H1 (cell line): ENCODE measurements around the gene TLE4. TPM values are rescaled to one million over a fixed set of nuclear protein-coding genes. Genes with fewer than 3 reads are reported as not detected.

Source experiments
- CTCF ChIA-PET: fragments of 300-600 bp; sonication (Branson Sonifier 250); formaldehyde crosslinking; loops from one replicate; lab custom pipeline; 2021; ENCODE audit not compliant: partially characterized antibody; lab: Charles Lee
- POLR2A ChIA-PET: fragments of 300-600 bp; sonication (Branson Sonifier 250); formaldehyde crosslinking; loops from one replicate; lab custom pipeline; 2021; ENCODE audit warnings: inconsistent platforms; ENCODE audit not compliant: partially characterized antibody; lab: Charles Lee
- DNase-seq, 2 experiments: peaks; one replicate each; pipeline versions ENCODE4 v3.0.0 to v3.0.0-alpha.2; 2010 to 2022; ENCODE audit warnings: low spot score in 2 of 2, low read depth in 1 of 2, mixed read lengths in 1 of 2
- FAIRE-seq: peaks from 2 replicates; lab custom pipeline; 2011; peaks lifted over from hg19 to GRCh38; lab: Jason Lieb, UNC
- H2AFZ ChIP-seq: 2 replicates; pipeline ENCODE4 v1.8.1; 2012; ENCODE audit warnings: low read length, inconsistent platforms
- H2AK5ac ChIP-seq: 2 replicates; pipeline ENCODE4 v1.6.1; 2013; ENCODE audit warnings: low read depth, low read length
- H2BK120ac ChIP-seq: replicated peaks from 2 replicates; pipeline ENCODE3; 2013; ENCODE audit warnings: low read depth, low read length, inconsistent platforms
- H2BK12ac ChIP-seq: 2 replicates; pipeline ENCODE4 v1.6.1; 2013; ENCODE audit warnings: low read depth, low read length
- H2BK15ac ChIP-seq: 2 replicates; pipeline ENCODE4 v1.6.1; 2013; ENCODE audit warnings: low read length
- H2BK20ac ChIP-seq: 2 replicates; pipeline ENCODE4 v1.6.1; 2013; ENCODE audit warnings: low read length
- H2BK5ac ChIP-seq: 2 replicates; pipeline ENCODE4 v1.6.1; 2013; ENCODE audit warnings: low read depth, low read length
- H3K14ac ChIP-seq: 2 replicates; pipeline ENCODE4 v1.6.1; 2013; ENCODE audit warnings: inconsistent platforms; ENCODE audit not compliant: insufficient read length
- H3K18ac ChIP-seq: 2 replicates; pipeline ENCODE4 v1.6.1; 2013; ENCODE audit warnings: low read length; ENCODE audit errors: extremely low read depth
- H3K23ac ChIP-seq: 2 replicates; pipeline ENCODE4 v1.6.1; 2013; ENCODE audit warnings: inconsistent platforms; ENCODE audit not compliant: insufficient read length
- H3K23me2 ChIP-seq: 2 replicates; pipeline ENCODE4 v1.6.1; 2013; ENCODE audit warnings: low read depth, low read length
- H3K27ac ChIP-seq: 2 replicates; pipeline ENCODE4 v1.6.1; 2011; ENCODE audit warnings: low read depth, low read length, inconsistent platforms
- H3K27me3 ChIP-seq, 4 experiments: replicated peaks in 1 of 4; 1 replicate in 1 of 4; 2 replicates in 3 of 4; pipeline versions ENCODE4 v1.6.1 to v1.8.1; 2011 to 2013; ENCODE audit warnings: low read length in 3 of 4, mild to moderate bottlenecking in 3 of 4, inconsistent platforms in 2 of 4, mixed read lengths in 2 of 4, moderate library complexity in 1 of 4; ENCODE audit not compliant: control insufficient read depth in 3 of 4, insufficient read depth in 3 of 4; ENCODE audit errors: extremely low read depth in 1 of 4
- H3K36me3 ChIP-seq, 4 experiments: 2 replicates each; pipeline versions ENCODE4 v1.6.1 to v1.8.1; 2011 to 2013; ENCODE audit warnings: mild to moderate bottlenecking in 4 of 4, low read length in 3 of 4, moderate library complexity in 2 of 4, control low read depth in 1 of 4, inconsistent platforms in 1 of 4; ENCODE audit not compliant: insufficient read depth in 4 of 4, control insufficient read depth in 2 of 4
- H3K4ac ChIP-seq: replicated peaks from 2 replicates; pipeline ENCODE3; 2013; ENCODE audit warnings: low read length, low read depth, mixed read lengths, inconsistent platforms; ENCODE audit not compliant: insufficient read length
- H3K4me1 ChIP-seq, 4 experiments: replicated peaks in 1 of 4; 1 replicate in 1 of 4; 2 replicates in 3 of 4; pipeline versions ENCODE4 v1.6.1 to v1.8.1; 2011 to 2013; ENCODE audit warnings: low read length in 3 of 4, inconsistent platforms in 2 of 4, mixed read lengths in 1 of 4; ENCODE audit not compliant: insufficient read depth in 4 of 4, control insufficient read depth in 3 of 4
- H3K4me2 ChIP-seq, 2 experiments: 2 replicates each; pipeline versions ENCODE4 v1.6.1 to v1.8.1; 2011 to 2013; ENCODE audit warnings: low read depth in 2 of 2, low read length in 2 of 2, control low read depth in 1 of 2, inconsistent platforms in 1 of 2, mild to moderate bottlenecking in 1 of 2; ENCODE audit not compliant: insufficient read depth in 1 of 2
- H3K4me3 ChIP-seq, 4 experiments: fragments of 200-600, 300-600 bp in 1 of 4; sonication (generic), shearing (Covaris generic), sonication (Bioruptor Twin) in 1 of 4; 2 replicates each; pipeline versions ENCODE4 v1.5.1 to v1.8.1; 2011 to 2016; ENCODE audit warnings: low read length in 4 of 4, low read depth in 3 of 4, control low read depth in 2 of 4, inconsistent platforms in 2 of 4, mild to moderate bottlenecking in 2 of 4, mixed read lengths in 1 of 4, moderate library complexity in 1 of 4; ENCODE audit not compliant: insufficient read depth in 2 of 4; ENCODE audit errors: extremely low read depth in 1 of 4
- H3K56ac ChIP-seq: replicated peaks from 2 replicates; pipeline ENCODE3; 2013; ENCODE audit warnings: low read depth, mild to moderate bottlenecking, mixed read lengths, low read length, inconsistent platforms; ENCODE audit not compliant: insufficient read length
- H3K79me1 ChIP-seq: 2 replicates; pipeline ENCODE4 v1.6.1; 2013; ENCODE audit warnings: low read depth, low read length, control low read depth
- H3K79me2 ChIP-seq, 2 experiments: 2 replicates each; pipeline versions ENCODE4 v1.6.1 to v1.8.1; 2012 to 2013; ENCODE audit warnings: low read length in 2 of 2, mild to moderate bottlenecking in 2 of 2, inconsistent platforms in 1 of 2; ENCODE audit not compliant: insufficient read depth in 2 of 2, control insufficient read depth in 1 of 2
- H3K9ac ChIP-seq, 4 experiments: replicated peaks in 1 of 4; 1 replicate in 1 of 4; 2 replicates in 3 of 4; pipeline versions ENCODE4 v1.6.1 to v1.8.1; 2011 to 2013; ENCODE audit warnings: low read depth in 3 of 4, low read length in 3 of 4, control low read depth in 2 of 4, mild to moderate bottlenecking in 2 of 4, moderate library complexity in 2 of 4, inconsistent platforms in 1 of 4; ENCODE audit errors: extremely low read depth in 1 of 4
- H3K9me3 ChIP-seq, 2 experiments: 2 replicates each; pipeline versions ENCODE4 v1.6.1 to v1.8.1; 2012 to 2013; ENCODE audit warnings: mild to moderate bottlenecking in 2 of 2, moderate library complexity in 2 of 2, control low read depth in 1 of 2, inconsistent platforms in 1 of 2, low read depth in 1 of 2, low read length in 1 of 2, mixed read lengths in 1 of 2; ENCODE audit not compliant: insufficient read depth in 2 of 2
- H4K20me1 ChIP-seq, 2 experiments: replicated peaks in 1 of 2; 2 replicates each; pipeline versions ENCODE3 to v1.8.1; 2011 to 2013; ENCODE audit warnings: inconsistent platforms in 2 of 2, low read length in 2 of 2, mild to moderate bottlenecking in 1 of 2; ENCODE audit not compliant: insufficient read depth in 2 of 2, control insufficient read depth in 1 of 2
- H4K5ac ChIP-seq: 2 replicates; pipeline ENCODE4 v1.6.1; 2013; ENCODE audit warnings: low read length, low read depth, mixed read lengths, inconsistent platforms; ENCODE audit not compliant: insufficient read length
- H4K8ac ChIP-seq: 2 replicates; pipeline ENCODE4 v1.8.0; 2013; ENCODE audit warnings: mild to moderate bottlenecking, moderate library complexity, low read length, inconsistent platforms; ENCODE audit not compliant: insufficient read depth; ENCODE audit errors: extremely low read depth
- H4K91ac ChIP-seq: replicated peaks from 2 replicates; pipeline ENCODE3; 2013; ENCODE audit warnings: low read length, mixed read lengths, inconsistent platforms; ENCODE audit not compliant: insufficient read length
- GABPA ChIP-seq: IDR thresholded peaks from 2 replicates; pipeline ENCODE4 v1.6.1; 2011; ENCODE audit warnings: mild to moderate bottlenecking, low read length, moderate library complexity, borderline replicate concordance; ENCODE audit not compliant: insufficient read depth
- KDM4A ChIP-seq: IDR thresholded peaks from one replicate; pipeline ENCODE4 v1.7.1; 2012; ENCODE audit warnings: low read depth, mild to moderate bottlenecking, moderate library complexity, low read length, inconsistent platforms; ENCODE audit not compliant: severe bottlenecking
- polyA plus RNA-seq, 7 experiments: library from polyadenylated mRNA; depleted of rRNA in 3 of 7; stranded (reverse) in 5 of 7; unstranded in 2 of 7; fragments of >200 nt in 5 of 7; fragments of 200-250 nt in 2 of 7; gene quantifications; 1 replicate in 5 of 7; 2 replicates in 1 of 7; 4 replicates in 1 of 7; pipeline versions ENCODE4 v1.2.1 to v1.2.3, GENCODE V29; 2011 to 2013; ENCODE audit warnings: missing spikeins in 2 of 7, mixed read lengths in 2 of 7
- total RNA-seq: library from RNA; stranded (reverse); fragmentation: NEBNext Ultra II Directional; extraction: Animal tissue kit (Norgen Biotek cat#: 25700); gene quantifications from 2 replicates; pipeline ENCODE4 v1.2.1, GENCODE V29; 2021

Gene TLE4
- total and polyA plus RNA-seq, 2 of the 8 experiments (the other 6 are each of a cell fraction or from before 2014, with no cell fraction given) = 32.4 to 36.9 TPM

DNA sequence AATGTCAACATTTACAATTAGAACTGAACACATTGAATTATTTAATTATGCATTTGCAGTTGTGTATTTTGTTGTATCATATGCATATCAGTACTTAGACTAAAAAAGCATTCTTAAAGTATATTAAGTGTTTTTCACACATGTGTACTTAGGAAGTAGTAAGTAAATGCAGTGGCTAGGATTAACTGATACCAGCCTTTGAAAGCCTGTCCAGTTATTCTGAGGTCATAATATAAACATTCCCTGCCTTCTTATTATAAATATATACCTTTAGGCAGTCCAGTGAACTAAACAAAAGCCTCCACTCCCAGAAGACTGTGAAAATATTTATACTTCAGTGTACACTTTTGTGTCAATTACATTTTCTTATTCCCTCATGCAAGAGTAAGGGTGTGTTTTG, 83.8 kb downstream of the TLE4 start:
- Histone ChIP-seq H3K23ac (no peak overlapping the region), H3K14ac (no peak overlapping the region), H3K18ac (no peak overlapping the region), H3K4me2 (no peak overlapping the region), H3K36me3 (no peaks in the 10 kb centered on the region; a peak in 1 of 8 replicates), H3K4me1 (peaks cover 0 to 12% (median 5%) of the 10 kb centered on the region in 4 experiments; a peak in 5 of 7 replicates), H3K4me3 (no peak overlapping the region), H3K23me2 (no peaks in the 10 kb centered on the region), H3K27me3 (no peaks in the 10 kb centered on the region), H4K91ac (no peak overlapping the region), H3K9me3 (no peaks in the 10 kb centered on the region; a peak in 1 of 4 replicates), H4K5ac (no peak overlapping the region), H2BK15ac (no peak overlapping the region), H2AFZ (no peak overlapping the region), H3K4ac (no peak overlapping the region), H3K27ac (no peak overlapping the region), H2AK5ac (no peak overlapping the region), H3K79me2 (no peaks in the 10 kb centered on the region), H3K79me1 (no peaks in the 10 kb centered on the region; the same call in 1 of the 2 replicates), H2BK5ac (no peak overlapping the region), H3K9ac (no peak overlapping the region), H4K8ac (no peak overlapping the region), H2BK120ac (no peak overlapping the region), H3K56ac (no peak overlapping the region), H2BK20ac (no peak overlapping the region), H4K20me1 (no peaks in the 10 kb centered on the region), H2BK12ac (no peak overlapping the region)
- DNase-seq (no peak), FAIRE-seq (no peak)
- no peak for TF ChIP-seq GABPA
- no peak for TF ChIP-seq KDM4A
- ChIA-PET CTCF (no interaction called here), POLR2A (no interaction called here)
